SK-N-SH treated with all-trans-retinoic acid at 6 μM for 48 hours (cell line): ENCODE data around the gene COMMD9.

Source experiments
- ARNTL ChIP-seq: fragments of 450-650 bp; formaldehyde crosslinking; IDR thresholded peaks from 2 replicates; pipeline ENCODE4 v1.5.0; 2020; ENCODE audit warnings: low read depth, mild to moderate bottlenecking, moderate library complexity, borderline replicate concordance
- CSDC2 ChIP-seq: fragments of 250-450 bp; sonication (Bioruptor Pico); IDR thresholded peaks from 2 replicates; pipeline ENCODE4 v1.5.0; 2020; ENCODE audit warnings: mild to moderate bottlenecking, moderate library complexity
- ESRRG ChIP-seq: fragments of 250-450 bp; sonication (Bioruptor Pico); IDR thresholded peaks from 2 replicates; pipeline ENCODE4 v1.6.1; 2021; ENCODE audit warnings: mild to moderate bottlenecking
- GLIS3 ChIP-seq: fragments of 250-450 bp; sonication (Bioruptor Pico); IDR thresholded peaks from 2 replicates; pipeline ENCODE4 v1.5.0; 2020; ENCODE audit warnings: mild to moderate bottlenecking, moderate library complexity
- ISL1 ChIP-seq: fragments of 250-450 bp; sonication (Bioruptor Pico); IDR thresholded peaks from 2 replicates; pipeline ENCODE4 v2.1.2; 2022; ENCODE audit warnings: mild to moderate bottlenecking, moderate library complexity
- OSR1 ChIP-seq: fragments of 250-450 bp; sonication (Bioruptor Pico); IDR thresholded peaks from 2 replicates; pipeline ENCODE4 v1.8.0; 2022; ENCODE audit warnings: moderate library complexity, mild to moderate bottlenecking, inconsistent platforms
- PPARA ChIP-seq: fragments of 250-450 bp; sonication (Bioruptor Pico); IDR thresholded peaks from 2 replicates; pipeline ENCODE4 v1.5.0; 2020; ENCODE audit warnings: mild to moderate bottlenecking, borderline replicate concordance
- RARB ChIP-seq: fragments of 250-450 bp; sonication (Bioruptor Pico); IDR thresholded peaks from 2 replicates; pipeline ENCODE4 v1.8.0; 2021; ENCODE audit warnings: mild to moderate bottlenecking, moderate library complexity
- TCF4 ChIP-seq: fragments of 250-450 bp; sonication (Bioruptor Pico); IDR thresholded peaks from 2 replicates; pipeline ENCODE4 v1.8.0; 2021; ENCODE audit warnings: mild to moderate bottlenecking, moderate library complexity, borderline replicate concordance
- TOX ChIP-seq: fragments of 250-450 bp; sonication (Bioruptor Pico); IDR thresholded peaks from 2 replicates; pipeline ENCODE4 v1.8.0; 2021; ENCODE audit warnings: mild to moderate bottlenecking, moderate library complexity, borderline replicate concordance
- ZFP3 ChIP-seq: fragments of 250-450 bp; sonication (Bioruptor Pico); IDR thresholded peaks from 2 replicates; pipeline ENCODE4 v1.5.0; 2020; ENCODE audit warnings: mild to moderate bottlenecking, moderate library complexity
- ZFP30 ChIP-seq: fragments of 450-650 bp; formaldehyde crosslinking; IDR thresholded peaks from 2 replicates; pipeline ENCODE4 v1.5.0; 2022; ENCODE audit warnings: mild to moderate bottlenecking, moderate library complexity
- TF ChIP-seq, protein P1 (sequence below): fragments of 250-450 bp; sonication (Bioruptor Pico); IDR thresholded peaks from 2 replicates; pipeline ENCODE4 v1.8.0; 2020; ENCODE audit warnings: mild to moderate bottlenecking, moderate library complexity, borderline replicate concordance

DNA sequence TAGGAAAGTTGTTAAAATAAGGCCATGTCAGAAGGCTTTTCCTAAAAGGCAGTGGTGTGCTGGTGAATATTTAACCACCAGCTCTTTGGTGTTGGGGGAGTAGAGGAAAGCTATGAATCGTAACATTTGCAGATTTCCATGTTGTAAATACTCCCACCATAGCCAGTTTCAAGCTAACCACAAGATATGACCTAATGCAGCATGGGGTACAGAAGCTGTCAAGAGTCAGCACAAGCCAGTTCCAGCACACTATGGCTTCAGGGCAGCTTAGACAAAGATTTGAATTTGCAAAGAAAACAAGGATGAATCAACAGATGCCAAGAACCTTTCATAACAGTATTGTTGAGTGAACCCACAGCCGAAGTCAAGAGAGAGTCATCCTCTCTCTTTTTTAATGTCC is 40.0 kb downstream of the COMMD9 start:
- TF ChIP-seq ISL1 (CRISPR knock-in tag) (no peak), ZFP30 (CRISPR knock-in tag) (no peak), OSR1 (CRISPR knock-in tag) (no peak), ESRRG (CRISPR knock-in tag) (no peak), ARNTL (CRISPR knock-in tag) (no peak), TOX (no peak), ZFP3 (CRISPR knock-in tag) (no peak), TCF4 (CRISPR knock-in tag) (no peak), GLIS3 (no peak), CSDC2 (CRISPR knock-in tag) (no peak), PPARA (no peak), RARB (no peak)
- TF ChIP-seq, protein P1, sequence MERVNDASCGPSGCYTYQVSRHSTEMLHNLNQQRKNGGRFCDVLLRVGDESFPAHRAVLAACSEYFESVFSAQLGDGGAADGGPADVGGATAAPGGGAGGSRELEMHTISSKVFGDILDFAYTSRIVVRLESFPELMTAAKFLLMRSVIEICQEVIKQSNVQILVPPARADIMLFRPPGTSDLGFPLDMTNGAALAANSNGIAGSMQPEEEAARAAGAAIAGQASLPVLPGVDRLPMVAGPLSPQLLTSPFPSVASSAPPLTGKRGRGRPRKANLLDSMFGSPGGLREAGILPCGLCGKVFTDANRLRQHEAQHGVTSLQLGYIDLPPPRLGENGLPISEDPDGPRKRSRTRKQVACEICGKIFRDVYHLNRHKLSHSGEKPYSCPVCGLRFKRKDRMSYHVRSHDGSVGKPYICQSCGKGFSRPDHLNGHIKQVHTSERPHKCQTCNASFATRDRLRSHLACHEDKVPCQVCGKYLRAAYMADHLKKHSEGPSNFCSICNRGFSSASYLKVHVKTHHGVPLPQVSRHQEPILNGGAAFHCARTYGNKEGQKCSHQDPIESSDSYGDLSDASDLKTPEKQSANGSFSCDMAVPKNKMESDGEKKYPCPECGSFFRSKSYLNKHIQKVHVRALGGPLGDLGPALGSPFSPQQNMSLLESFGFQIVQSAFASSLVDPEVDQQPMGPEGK: no peak
